Measurements from ENCODE around the gene RUFY4.

GRCh38 chr2:218130822-218131221, 61.8 kb downstream of the RUFY4 start:
- TF ChIP-seq CTCF (IDR thresholded peaks at IDR 0.05) (no peak), POLR2A (IDR thresholded peaks at IDR 0.05; ENCODE audit: low read length) (no peak), MAFK (IDR thresholded peaks at IDR 0.05; ENCODE audit: partially characterized antibody) (peak; percentile 82), E2F6 (IDR thresholded peaks at IDR 0.05; ENCODE audit: borderline replicate concordance, low read depth) (no peak), KDM1A (IDR thresholded peaks at IDR 0.05; ENCODE audit: low read depth) (no peak), ESRRA (IDR thresholded peaks at IDR 0.05; ENCODE audit: borderline replicate concordance, low read length) (no peak), CBX2 (IDR thresholded peaks at IDR 0.05; ENCODE audit: borderline replicate concordance, low read depth) (no peak), USF2 (IDR thresholded peaks at IDR 0.05) (no peak), EP300 (IDR thresholded peaks at IDR 0.05) (no peak), CEBPB (IDR thresholded peaks at IDR 0.05) (no peak)

Measured in A549 (cell line).